Stimulated activated naive CD8-positive, alpha-beta T cell treated with anti-CD3 and anti-CD28 coated beads, Interleukin-15, amount 100 ng/mL, for 72 hours (primary cell): Measurements from ENCODE around the gene MLLT6.

Source experiments
- ATAC-seq: fragments of 150-1000 bp; cut with Tn5 transposase; 2 replicates; pipeline ENCODE4 v1.10.0; 2021; ENCODE audit warnings: mild to moderate bottlenecking, moderate library complexity
- DNase-seq, 2 donors: peaks; one replicate each; pipeline ENCODE4 v3.0.0; 2021 to 2022
- H3K27ac Mint-ChIP-seq, 2 donors: one replicate each; pipeline ENCODE4 v1.8.0; 2022; ENCODE audit warnings: mild to moderate bottlenecking in 2 of 2, mixed read lengths in 2 of 2, moderate library complexity in 2 of 2
- H3K27me3 Mint-ChIP-seq: one replicate; pipeline ENCODE4 v1.8.0; 2022; ENCODE audit warnings: mixed read lengths
- H3K4me1 Mint-ChIP-seq: one replicate; pipeline ENCODE4 v1.8.0; 2022; ENCODE audit warnings: mild to moderate bottlenecking, mixed read lengths
- H3K4me3 Mint-ChIP-seq, 2 donors: one replicate each; pipeline ENCODE4 v1.8.0; 2022; ENCODE audit warnings: mild to moderate bottlenecking in 2 of 2, mixed read lengths in 2 of 2, moderate library complexity in 1 of 2
- H3K9me3 Mint-ChIP-seq, 2 donors: one replicate each; pipeline ENCODE4 v1.8.0; 2022; ENCODE audit warnings: mixed read lengths in 2 of 2

MLLT6 gene

DNA sequence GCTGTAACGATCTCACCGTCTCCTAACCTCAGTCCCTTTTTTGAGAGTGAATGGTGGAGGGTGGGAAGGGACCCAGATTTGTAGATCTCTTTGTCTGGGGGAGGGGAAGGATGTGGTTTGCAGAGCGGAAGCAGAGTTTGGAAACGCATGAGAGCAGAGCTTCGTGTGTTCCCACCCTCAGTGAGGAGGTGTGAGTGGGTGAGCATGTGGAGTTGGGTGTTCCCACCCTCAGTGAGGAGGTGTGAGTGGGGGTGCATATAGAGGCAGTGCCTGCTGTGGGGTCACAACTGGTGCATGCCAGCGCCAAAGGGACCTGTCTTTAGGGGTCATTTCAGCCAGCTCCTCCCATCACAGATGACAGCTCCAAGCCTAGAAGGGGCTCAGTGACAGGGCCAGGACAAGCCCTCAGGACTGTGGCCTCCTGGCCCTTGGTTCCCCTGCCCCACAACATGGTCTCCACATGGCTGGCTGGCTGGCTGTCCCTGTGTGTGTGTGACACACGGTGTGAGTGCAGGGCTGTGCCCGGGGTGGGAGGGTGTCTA, 23.3 kb downstream of the MLLT6 start:
- Mint-ChIP-seq H3K27me3 (no peaks in the 10 kb centered on the region), H3K27ac (peak overlapping the region; percentile 92 to 94), H3K4me1 (peaks cover 89% of the 10 kb centered on the region), H3K4me3 (peak overlapping the region; percentile 82 to 87), H3K9me3 (peaks cover 6 to 8% of the 10 kb centered on the region in 2 donors)
- ATAC-seq (peak; percentile 40), DNase-seq (peak; percentile 52 to 54)

DNA sequence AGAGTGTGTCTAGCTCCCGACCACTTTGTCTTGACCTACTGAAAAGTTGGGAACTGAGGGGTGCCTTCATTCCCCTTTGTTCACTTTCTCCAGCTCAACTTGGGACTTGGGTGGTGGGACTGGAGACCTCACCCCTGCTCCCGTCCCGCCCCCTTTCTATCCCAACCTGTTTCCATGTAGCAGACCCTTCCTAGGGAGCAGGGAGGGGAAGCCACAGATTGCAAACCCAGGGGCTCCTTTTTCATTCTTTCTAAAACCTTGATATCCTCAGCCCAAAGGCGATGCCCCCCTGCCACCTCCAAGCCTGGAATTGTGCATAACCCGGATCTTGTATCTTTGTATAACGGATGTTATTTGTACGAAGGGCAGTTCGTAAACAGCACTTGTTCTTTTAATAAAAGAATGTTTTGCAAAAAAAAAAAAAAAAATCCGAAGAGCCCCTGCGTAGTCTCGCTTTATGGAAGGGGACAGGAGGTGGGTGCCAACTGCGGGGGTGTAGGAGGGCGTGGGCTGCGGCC, 24.4 kb downstream of the MLLT6 start:
- Mint-ChIP-seq H3K27me3 (no peaks in the 10 kb centered on the region), H3K27ac (peak overlapping the region in 1 of 2 donors; percentile 6), H3K4me3 (peak overlapping the region; percentile 79 to 82), H3K9me3 (peaks cover 6 to 8% of the 10 kb centered on the region in 2 donors), H3K4me1 (peaks cover 93% of the 10 kb centered on the region)
- ATAC-seq = no peak
- DNase-seq = no peak

DNA sequence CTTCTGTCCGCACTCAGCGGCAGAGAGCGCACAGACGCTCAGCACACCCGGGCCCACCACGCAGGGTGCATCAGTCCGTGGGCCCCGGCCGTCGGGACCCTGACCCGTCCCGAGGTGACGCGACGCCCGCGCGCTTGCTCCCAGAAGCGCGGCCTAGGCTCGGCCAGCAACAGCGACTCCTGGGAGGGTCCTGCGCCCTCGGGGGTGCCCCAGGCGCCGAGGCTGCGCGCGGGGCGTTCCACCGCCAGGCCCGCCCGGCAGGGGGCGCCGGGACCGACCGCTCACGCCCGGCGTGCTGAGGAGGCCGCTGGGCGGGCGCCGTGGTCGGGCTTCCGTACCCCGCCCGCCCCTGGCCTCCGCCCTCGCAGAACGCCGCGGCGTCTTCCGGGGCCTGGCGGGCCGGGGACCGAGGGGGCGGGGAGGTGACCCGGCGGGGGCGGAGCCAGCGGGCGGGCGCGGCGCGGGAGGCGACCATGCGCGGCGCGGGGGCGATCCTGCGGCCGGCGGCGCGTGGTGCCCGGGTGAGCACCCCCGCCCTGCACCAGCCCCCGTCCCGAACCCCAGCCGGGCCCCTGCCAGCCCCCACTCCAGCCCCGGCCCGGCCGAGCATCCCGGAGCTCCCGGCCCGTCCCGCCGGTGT, 24.9 kb downstream of the MLLT6 start, which contains the start of gene CISD3:
Gene CISD3, plus strand, starts transcription at position 456 of the 640 bp plus-strand sequence. Its CDS starts 18 bp downstream, at position 474.
- DNase-seq (peak; percentile 88 to 90), ATAC-seq (peak; percentile 85)
- Mint-ChIP-seq H3K9me3 (peaks cover 6 to 8% of the 10 kb centered on the region in 2 donors), H3K27me3 (no peaks in the 10 kb centered on the region), H3K27ac (peak within 1 kb of the TSS; percentile 93 to 96), H3K4me1 (peaks cover 93% of the 10 kb centered on the region), H3K4me3 (peak within 1 kb of the TSS; percentile 89 to 97)

DNA sequence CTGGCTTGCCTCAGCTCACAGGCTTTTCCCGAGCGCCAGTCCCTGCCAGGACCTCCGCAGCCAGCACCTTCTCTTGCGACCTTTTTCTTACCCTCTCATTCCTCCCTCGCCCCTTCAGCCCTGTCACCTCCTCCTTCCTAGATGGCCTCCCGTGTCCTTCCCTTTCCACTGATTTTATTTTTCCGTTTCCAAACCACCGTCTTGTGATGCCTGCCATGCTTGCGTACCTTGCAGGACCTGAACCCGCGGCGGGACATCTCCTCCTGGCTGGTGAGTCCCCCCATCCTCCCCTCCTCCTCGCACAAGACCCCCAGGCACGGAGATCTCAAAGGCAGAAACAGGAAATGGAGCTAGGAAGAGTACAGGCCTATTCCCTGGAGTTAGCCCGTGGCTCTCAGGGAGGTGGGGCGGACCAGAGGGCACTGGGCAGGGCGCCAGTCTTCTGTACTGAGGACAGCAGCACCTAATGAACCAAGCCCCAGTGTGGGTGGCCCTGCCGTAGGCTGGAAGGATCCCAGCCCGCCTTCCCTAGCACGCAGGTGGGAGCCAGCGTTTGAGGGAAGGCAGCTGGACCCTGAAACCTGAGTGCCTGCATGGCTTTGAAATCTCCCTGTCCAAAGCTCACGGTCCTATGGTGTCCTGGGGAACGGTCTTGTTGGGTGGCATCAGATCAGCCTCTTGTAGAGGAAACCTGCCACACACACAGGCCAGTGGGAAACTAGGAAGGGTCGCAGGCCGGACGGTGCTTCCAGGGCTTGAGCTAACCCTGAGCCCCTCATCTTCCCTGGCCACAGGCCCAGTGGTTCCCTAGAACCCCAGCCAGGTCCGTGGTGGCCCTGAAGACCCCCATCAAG, 25.7 kb downstream of the MLLT6 start:
- Mint-ChIP-seq H3K4me1 (peaks cover 93% of the 10 kb centered on the region), H3K27me3 (no peaks in the 10 kb centered on the region), H3K27ac (peak overlapping the region; percentile 93 to 96), H3K4me3 (peak overlapping the region; percentile 89 to 97), H3K9me3 (peaks cover 6 to 8% of the 10 kb centered on the region in 2 donors)
- peak in 1 of 2 donors; percentile 24 for DNase-seq
- ATAC-seq = no peak

DNA sequence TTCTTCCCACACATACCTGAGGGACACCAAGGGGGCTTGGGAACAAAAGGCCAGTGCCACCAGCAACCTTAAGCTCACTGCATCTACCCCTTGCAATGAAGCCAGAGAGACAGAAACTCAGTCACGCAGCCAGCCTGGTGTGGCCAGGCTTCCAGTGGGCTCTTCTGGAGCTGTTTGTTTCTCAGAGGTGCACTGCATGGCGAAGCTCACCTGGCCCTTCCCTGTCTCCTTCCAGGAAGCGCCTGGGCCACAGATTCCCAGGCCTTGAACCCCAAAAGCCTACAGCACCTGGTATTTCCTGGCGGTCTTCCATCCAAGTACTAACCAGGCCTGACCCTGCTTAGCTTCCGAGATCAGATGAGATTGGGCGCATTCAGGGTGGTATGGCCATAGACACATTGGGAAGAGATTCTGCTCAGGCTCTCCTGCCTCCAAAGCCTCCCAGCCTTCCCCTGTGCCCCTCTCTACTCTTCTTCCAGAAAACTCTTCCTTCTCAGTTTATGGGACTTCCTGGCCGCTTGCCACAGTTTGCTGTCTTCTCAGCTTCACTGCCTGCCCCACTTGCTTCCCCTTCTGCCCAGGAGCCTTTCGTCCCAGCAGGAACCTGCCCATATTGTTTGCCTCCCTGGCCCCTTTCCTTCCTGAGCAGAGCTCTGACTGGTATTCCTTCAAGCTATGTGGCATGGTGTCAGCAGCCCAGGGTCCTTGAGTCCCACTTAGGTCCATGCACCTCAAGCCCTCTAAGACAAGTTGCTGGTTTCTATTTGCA, 26.6 kb downstream of the MLLT6 start:
- Mint-ChIP-seq H3K4me1 (peaks cover 83% of the 10 kb centered on the region), H3K9me3 (peaks cover 6 to 8% of the 10 kb centered on the region in 2 donors), H3K27me3 (no peaks in the 10 kb centered on the region), H3K4me3 (peak overlapping the region; percentile 89 to 97), H3K27ac (peak overlapping the region; percentile 3 to 26)
- ATAC-seq = no peak
- DNase-seq = no peak

DNA sequence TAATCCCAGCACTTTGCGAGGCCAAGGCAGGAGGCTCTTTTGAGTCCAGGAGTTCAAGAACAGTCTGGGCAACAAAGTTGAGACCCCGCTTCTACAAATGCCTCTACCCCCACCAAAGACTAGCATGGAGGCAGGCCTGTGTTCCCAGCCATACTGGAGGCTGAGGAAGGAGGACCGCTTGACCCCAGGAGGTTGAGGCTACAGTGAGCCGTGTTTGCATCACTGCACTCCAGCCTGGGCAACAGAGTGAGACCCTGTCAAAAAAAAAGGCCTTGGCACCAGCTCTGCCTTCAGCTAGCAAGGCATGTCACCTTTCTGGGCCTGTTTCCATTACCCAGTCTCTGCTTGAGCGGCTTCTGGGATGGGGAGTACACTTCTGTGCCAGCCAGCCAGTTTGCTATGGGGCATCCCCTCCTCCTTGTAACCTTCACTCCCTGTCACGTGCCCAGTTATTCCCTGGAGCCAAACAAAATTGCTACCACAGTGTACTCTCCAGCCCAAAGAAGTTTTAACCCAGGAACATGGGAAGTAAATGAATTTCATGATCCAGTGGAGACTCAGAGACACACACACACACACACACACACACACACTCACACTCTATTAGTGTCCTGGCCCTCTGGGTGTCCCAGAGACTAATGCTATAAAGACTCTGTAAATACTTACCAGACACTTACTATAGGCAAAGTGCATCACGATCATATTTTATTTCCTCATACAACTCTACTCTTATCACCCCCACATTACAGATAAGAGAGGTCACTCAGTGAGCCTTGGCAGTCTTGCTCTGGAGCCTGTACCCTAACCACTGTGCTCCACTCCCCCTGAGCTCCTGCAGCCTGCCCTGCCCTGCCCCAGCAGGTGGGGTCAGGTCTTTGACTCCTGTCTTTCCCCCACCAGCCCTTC, 27.6 kb downstream of the MLLT6 start:
- Mint-ChIP-seq H3K27ac (no peak overlapping the region), H3K27me3 (no peaks in the 10 kb centered on the region), H3K9me3 (peaks cover 4 to 8% of the 10 kb centered on the region in 2 donors)

DNA sequence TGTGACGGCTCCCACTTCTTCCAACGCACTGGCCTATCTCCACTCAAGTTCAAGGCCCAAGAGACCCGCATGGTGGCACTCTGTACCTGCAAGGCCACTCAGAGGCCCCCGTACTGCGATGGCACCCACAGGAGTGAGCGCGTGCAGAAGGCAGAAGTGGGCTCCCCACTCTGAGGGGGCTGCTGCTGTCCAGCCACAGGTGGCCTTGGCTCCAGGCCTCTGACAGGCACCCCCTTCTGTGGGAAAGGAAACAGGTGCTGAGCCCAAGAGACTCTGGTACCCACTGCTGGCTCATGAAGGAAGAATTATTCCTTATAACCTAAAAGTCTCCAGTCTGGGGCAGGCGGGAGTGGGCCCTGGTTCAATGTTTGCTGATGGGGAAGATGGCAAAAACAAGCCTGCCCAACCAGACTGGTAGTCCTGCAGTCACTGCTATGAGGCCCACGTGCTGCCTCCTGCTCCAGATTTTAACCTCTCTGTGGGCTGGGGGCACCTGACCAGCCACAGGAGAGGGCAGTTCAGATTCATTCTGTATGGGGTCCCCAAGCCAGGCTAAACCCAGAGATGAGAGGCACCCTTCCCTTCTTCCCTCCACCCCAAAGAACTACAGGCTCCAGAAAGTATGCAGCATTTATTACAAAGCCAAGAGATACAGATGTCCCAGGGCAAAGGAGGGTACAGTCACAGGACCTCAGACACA, 28.4 kb downstream of the MLLT6 start:
- Mint-ChIP-seq H3K4me3 (peak overlapping the region; percentile 14 to 40), H3K27ac (peak overlapping the region in 1 of 2 donors; percentile 47), H3K9me3 (peaks cover 0 to under 1% of the 10 kb centered on the region in 2 donors), H3K27me3 (no peaks in the 10 kb centered on the region), H3K4me1 (peaks cover 66% of the 10 kb centered on the region)
- DNase-seq = no peak
- no peak for ATAC-seq

More for the DNA sequence above, 27.6 kb downstream of the MLLT6 start:
- peak overlapping the region; percentile 89 to 97 for H3K4me3 Mint-ChIP-seq
- ATAC-seq (no peak), DNase-seq (no peak)
- peaks cover 74% of the 10 kb centered on the region for H3K4me1 Mint-ChIP-seq

DNA sequence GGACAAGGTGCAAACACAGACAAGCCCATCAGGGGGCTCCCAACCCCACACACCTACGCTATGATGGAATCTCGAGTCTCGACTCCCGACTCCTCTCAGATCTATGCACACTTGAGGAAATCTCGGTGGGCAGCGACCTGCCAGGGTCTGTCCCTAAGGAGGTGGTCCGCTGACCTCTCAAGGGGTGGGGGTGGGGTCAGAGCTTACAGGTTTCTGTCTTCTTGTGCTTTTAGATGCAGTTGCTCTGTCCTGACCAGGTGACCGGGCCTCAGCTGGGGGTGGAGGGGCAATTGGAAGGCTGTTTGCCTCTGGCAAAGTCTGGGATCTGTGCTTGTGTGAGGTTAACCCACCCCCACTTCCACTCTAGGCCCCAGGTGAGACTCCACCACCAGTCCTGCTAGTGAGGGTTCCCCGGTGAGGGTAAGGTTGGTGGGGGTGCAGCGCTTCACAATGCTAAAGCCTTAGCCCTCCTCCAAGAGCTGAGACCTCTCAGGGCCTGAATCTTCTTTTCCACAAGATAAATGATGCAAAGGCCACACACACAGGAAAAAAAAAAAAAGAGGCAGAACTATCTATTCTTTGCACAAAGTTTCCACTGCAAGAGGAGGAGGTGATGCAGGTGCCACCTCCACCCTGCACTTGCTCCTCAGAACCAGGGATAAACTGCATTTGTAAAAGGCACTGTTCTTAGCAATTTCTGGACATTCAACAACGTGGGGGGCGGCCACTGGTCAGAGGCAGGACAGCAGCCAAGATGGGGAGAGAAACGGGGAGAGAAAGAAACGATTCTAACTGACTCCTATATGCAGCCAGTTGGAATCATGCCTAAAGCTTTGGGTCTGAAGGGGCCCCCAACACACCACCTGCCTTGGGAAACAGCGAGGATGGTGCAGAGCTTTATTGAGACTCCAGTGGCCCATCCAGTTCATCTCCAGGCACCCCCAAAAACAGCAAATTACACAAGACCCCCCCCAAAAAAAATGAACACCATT, 29.2 kb downstream of the MLLT6 start:
- ATAC-seq (peak; percentile 24), DNase-seq (peak; percentile 30 to 40)
- Mint-ChIP-seq H3K27me3 (no peaks in the 10 kb centered on the region), H3K9me3 (no peaks in the 10 kb centered on the region), H3K4me1 (peaks cover 58% of the 10 kb centered on the region), H3K27ac (peak overlapping the region in 1 of 2 donors; percentile 59), H3K4me3 (peak overlapping the region in 1 of 2 donors; percentile 8)

DNA sequence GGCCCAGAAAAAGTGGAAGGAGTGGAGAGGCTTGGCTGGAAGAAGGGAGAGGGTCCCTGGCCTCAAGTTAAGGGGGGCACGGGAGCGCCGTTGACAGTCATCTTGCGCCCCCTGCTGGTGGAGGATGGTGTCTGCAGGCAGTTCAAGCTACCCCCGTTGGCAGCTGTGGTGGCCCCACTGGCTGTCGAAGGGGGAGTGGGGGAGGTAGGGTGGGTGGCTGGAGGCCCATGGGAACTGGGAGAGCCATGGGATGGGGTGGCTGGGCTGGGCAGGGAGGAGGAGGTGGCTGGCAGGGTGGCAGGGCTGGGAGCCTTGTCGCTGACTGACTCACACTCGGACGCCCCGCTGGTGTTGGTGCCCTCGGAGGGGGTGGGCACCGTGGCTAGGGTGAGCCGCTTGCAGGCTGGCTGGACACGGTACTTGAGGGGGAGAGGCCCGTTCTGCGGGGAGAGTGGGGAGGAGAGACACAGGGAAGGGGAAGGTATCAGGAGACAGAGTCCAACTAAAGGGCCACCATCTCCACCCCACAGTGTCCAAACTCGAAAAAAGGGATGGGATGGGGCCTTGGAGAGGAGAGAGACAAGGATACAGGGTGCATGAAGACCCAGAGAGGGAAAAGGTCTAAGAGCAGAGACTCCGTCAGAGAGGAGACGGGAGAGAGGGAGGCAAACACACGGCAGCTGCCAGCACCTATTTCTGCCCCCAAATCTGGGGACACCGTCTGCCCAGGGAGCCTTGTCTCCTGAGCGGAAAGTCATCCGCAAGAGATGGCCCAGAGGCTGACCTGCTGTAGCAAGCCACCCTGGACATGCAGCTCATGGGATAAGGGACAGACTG, 30.3 kb downstream of the MLLT6 start:
- ATAC-seq (peak; percentile 4), DNase-seq (peak; percentile 67 to 68)
- Mint-ChIP-seq H3K9me3 (no peaks in the 10 kb centered on the region), H3K4me3 (no peak overlapping the region), H3K4me1 (peaks cover 53% of the 10 kb centered on the region), H3K27ac (no peak overlapping the region), H3K27me3 (peaks cover 1% of the 10 kb centered on the region)

DNA sequence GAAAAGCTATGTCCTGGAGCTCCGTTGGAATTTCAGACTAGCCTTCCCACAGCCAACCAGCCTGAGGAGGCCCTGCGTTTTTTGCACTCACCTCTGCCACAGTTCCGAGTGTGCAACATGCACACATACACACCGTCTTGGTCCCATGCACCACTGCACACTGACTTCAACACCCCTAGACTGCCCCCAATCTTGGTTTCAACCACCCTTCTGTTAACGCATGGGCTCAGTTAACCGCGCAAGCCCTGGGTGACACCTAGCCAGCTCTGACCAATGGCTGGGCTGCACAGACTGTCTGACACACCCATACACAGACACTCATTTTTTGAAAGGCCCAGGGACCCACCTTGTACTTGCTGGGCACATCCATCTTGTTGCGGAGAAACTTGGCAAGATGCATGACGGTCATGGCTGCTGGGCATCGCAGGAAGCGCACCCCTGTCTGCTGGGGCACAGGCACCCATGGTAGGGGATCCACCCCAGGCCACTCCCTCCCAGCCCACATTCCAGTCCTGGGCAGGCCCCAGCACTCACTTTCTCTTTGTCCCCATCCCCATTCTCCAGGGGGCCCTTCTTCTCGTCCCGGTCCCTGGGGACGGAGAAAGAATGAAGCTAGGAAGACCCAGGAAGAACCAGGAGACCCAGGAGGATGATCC, 33.1 kb downstream of the MLLT6 start:
- Mint-ChIP-seq H3K27ac (no peak overlapping the region), H3K4me1 (peaks cover 26% of the 10 kb centered on the region), H3K9me3 (no peaks in the 10 kb centered on the region), H3K4me3 (no peak overlapping the region), H3K27me3 (peaks cover 24% of the 10 kb centered on the region)
- ATAC-seq (no peak), DNase-seq (no peak)

DNA sequence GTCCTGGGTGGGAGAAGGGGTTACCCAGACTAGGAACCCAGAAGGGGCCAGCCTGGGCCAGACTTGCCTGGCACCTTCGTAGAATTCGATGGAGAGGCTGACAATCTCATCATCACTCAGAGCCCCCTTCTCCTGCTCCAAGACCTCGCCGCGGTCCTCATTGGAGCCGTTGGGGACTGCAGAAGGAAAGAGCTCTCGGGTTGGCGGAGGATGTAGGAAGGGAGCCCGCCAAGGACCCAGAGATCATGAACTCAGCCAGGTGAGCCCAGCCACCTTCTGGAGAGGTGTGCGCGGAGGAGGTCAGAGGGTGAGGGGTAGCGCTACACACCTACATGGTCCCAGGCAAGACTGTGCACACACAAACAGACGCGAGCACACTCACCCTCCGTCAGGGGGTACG, 33.6 kb downstream of the MLLT6 start:
- Mint-ChIP-seq H3K27ac (no peak overlapping the region), H3K9me3 (no peaks in the 10 kb centered on the region), H3K4me1 (peaks cover 21% of the 10 kb centered on the region), H3K4me3 (no peak overlapping the region), H3K27me3 (peaks cover 29% of the 10 kb centered on the region)
- DNase-seq (no peak), ATAC-seq (no peak)

DNA sequence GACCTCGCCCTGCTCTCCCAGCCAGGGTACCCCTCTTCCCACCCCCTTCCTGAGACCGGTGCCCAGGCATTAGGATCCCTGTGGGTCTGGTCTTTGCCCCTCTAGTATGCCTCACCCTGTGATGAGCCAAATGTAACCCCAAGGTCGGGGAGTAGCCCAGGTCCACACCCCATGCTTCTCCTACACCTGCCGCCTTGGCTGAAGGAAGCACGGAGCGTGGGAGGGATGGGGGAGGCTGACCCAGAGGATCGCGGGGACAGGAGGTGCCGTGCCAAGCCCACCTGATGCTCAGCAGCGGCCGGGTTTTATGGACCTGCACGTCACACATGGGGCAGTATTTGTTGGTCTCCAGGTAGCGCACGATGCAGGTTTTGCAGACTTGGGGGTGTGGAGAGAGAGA, 34.2 kb downstream of the MLLT6 start:
- Mint-ChIP-seq H3K9me3 (no peaks in the 10 kb centered on the region), H3K27me3 (peaks cover 35% of the 10 kb centered on the region), H3K4me1 (peaks cover 15% of the 10 kb centered on the region), H3K4me3 (no peak overlapping the region), H3K27ac (no peak overlapping the region)
- ATAC-seq = no peak
- DNase-seq = no peak
